K562 (cell line): ENCODE data around the gene CTCF. TPM values are rescaled to one million over a fixed set of nuclear protein-coding genes. Genes with fewer than 3 reads are reported as not detected.
A peak's percentile ranks its signal among the peaks of the same experiment; 100 is the strongest.

ENCODE experiments used
- ARID3B ChIP-seq: fragments of 250-450 bp; sonication (Bioruptor Pico); IDR thresholded peaks from 2 replicates; pipeline ENCODE4 v1.4.0; 2020; ENCODE audit warnings: borderline replicate concordance
- BHLHE40 ChIP-seq: IDR thresholded peaks from 2 replicates; pipeline ENCODE4 v1.6.1; 2011; ENCODE audit warnings: low read length, improper control_type of control experiment
- CBFA2T2 ChIP-seq: fragments of 450-650 bp; conservative IDR thresholded peaks from 2 replicates; pipeline ENCODE4 v1.6.1; 2017; ENCODE audit warnings: mild to moderate bottlenecking
- E2F3 ChIP-seq: fragments of 250-450 bp; sonication (Bioruptor Pico); IDR thresholded peaks from 2 replicates; pipeline ENCODE4 v1.4.0; 2020; ENCODE audit warnings: mild to moderate bottlenecking
- ETV6 ChIP-seq, 3 experiments: fragments of 150-350 bp in 1 of 3; sonication (generic) in 1 of 3; formaldehyde crosslinking in 1 of 3; IDR thresholded peaks; 2 replicates each; pipeline versions ENCODE4 v1.6.1 to v1.8.0; 2014 to 2022; ENCODE audit warnings: borderline replicate concordance in 2 of 3, low read depth in 2 of 3, antibody characterized with exemption in 1 of 3, low read length in 1 of 3, mild to moderate bottlenecking in 1 of 3, missing genetic modification reagents in 1 of 3
- FOXP4 ChIP-seq: sonication (generic); formaldehyde crosslinking; IDR thresholded peaks from 2 replicates; pipeline ENCODE4 v1.8.0; 2022; ENCODE audit warnings: mild to moderate bottlenecking, missing genetic modification reagents, borderline replicate concordance
- JUNB ChIP-seq: fragments of 450-650 bp; formaldehyde crosslinking; conservative IDR thresholded peaks from 2 replicates; pipeline ENCODE4 v1.4.0; 2020; ENCODE audit warnings: mild to moderate bottlenecking
- PHTF2 ChIP-seq: fragments of 250-450 bp; sonication (Bioruptor Pico); IDR thresholded peaks from 2 replicates; pipeline ENCODE4 v1.5.0; 2021; ENCODE audit warnings: mild to moderate bottlenecking
- RAD21 ChIP-seq, 2 experiments: fragments of 250-450 bp in 1 of 2; fragments of 450-650 bp in 1 of 2; sonication (Bioruptor Pico) in 1 of 2; formaldehyde crosslinking in 1 of 2; IDR thresholded peaks in 1 of 2; conservative IDR thresholded peaks in 1 of 2; 2 replicates each; pipeline versions ENCODE4 v1.4.0 to v1.8.0; 2020 to 2022; ENCODE audit warnings: mild to moderate bottlenecking in 2 of 2, moderate library complexity in 1 of 2
- RUNX1 ChIP-seq: sonication (generic); IDR thresholded peaks from 2 replicates; pipeline ENCODE4 v1.6.1; 2016; ENCODE audit warnings: antibody characterized with exemption, low read depth
- ZNF143 ChIP-seq: sonication (generic); formaldehyde crosslinking; IDR thresholded peaks from 2 replicates; pipeline ENCODE4 v1.9.0; 2022; ENCODE audit warnings: mild to moderate bottlenecking, missing genetic modification reagents
- ZNF224 ChIP-seq: sonication (generic); formaldehyde crosslinking; IDR thresholded peaks from 2 replicates; pipeline ENCODE4 v1.8.0; 2022; ENCODE audit warnings: mild to moderate bottlenecking, missing genetic modification reagents
- ZNF316 ChIP-seq: fragments of 450-650 bp; IDR thresholded peaks from 2 replicates; pipeline ENCODE4 v1.6.1; 2016
- ZNF609 ChIP-seq: sonication (generic); formaldehyde crosslinking; IDR thresholded peaks from 2 replicates; pipeline ENCODE4 v1.8.1; 2023; ENCODE audit warnings: missing genetic modification reagents, mild to moderate bottlenecking, borderline replicate concordance
- ZSCAN29 ChIP-seq: fragments of 450-650 bp; IDR thresholded peaks from 2 replicates; pipeline ENCODE4 v1.6.1; 2017
- polyA plus RNA-seq, 8 experiments: library from polyadenylated mRNA; depleted of rRNA in 4 of 8; stranded (reverse) in 5 of 8; unstranded in 3 of 8; fragments of >200 nt; fragmentation: Nextera tagmentation in 2 of 8; fragmentation: Illumina TruSeq in 1 of 8; extraction: Ambion mirVana in 2 of 8; extraction: Trizol in 1 of 8; gene quantifications; 2 replicates each; pipeline versions ENCODE4 v1.2.1 to v1.2.3, GENCODE V29; 2011 to 2014; ENCODE audit warnings: inconsistent platforms in 1 of 8, missing spikeins in 1 of 8
- total RNA-seq, 7 experiments: library from RNA; depleted of rRNA in 6 of 7; stranded (reverse); fragments of >200 nt in 6 of 7; fragmentation: Illumina TruSeq in 2 of 7; extraction: Trizol in 2 of 7; gene quantifications; 2 replicates each; pipeline versions ENCODE4 v1.2.1 to v1.2.3, GENCODE V29; 2011 to 2021; ENCODE audit warnings: low replicate concordance in 1 of 7

CTCF gene
- total and polyA plus RNA-seq, 9 of the 15 experiments (the other 6 are each of a cell fraction or from before 2014, with no cell fraction given) = 7.8 to 49.2 (median 33.9) TPM

- TF ChIP-seq RAD21 (CRISPR knock-in tag; conservative IDR thresholded peaks at IDR 0.05 in 1 of 2, IDR thresholded peaks at IDR 0.05 in 1 of 2) (no peak), BHLHE40 (peak; percentile 84), ZNF224 (no peak), ZNF609 (peak; percentile 65; the same call in 1 of the 2 replicates), CBFA2T2 (no peak), ZNF316 (no peak), ZSCAN29 (no peak), ARID3B (no peak), FOXP4 (no peak), PHTF2 (CRISPR knock-in tag) (no peak), ZNF143 (CRISPR knock-in tag) (peak; percentile 77), ETV6 (IDR thresholded peaks at IDR 0.05; ENCODE audit: borderline replicate concordance in 1 of 2, low read depth in 2 of 2, low read length in 1 of 2) (no peak), ETV6 (CRISPR knock-in tag; IDR thresholded peaks at IDR 0.05; ENCODE audit: borderline replicate concordance) (no peak), RUNX1 (no peak), JUNB (CRISPR knock-in tag) (no peak), E2F3 (CRISPR knock-in tag) (peak; percentile 28; the same call in 1 of the 2 replicates)
Observed at GRCh38 chr16:67561824-67562525, 351 bp upstream of the CTCF start (continued).
